Measurements from ENCODE around the gene DHDDS. TPM values are rescaled to one million over a fixed set of nuclear protein-coding genes. Genes with fewer than 3 reads are reported as not detected.
A peak's percentile ranks its signal among the peaks of the same experiment; 100 is the strongest.

DHDDS gene
- polyA plus RNA-seq, 3 donors = 21.3 to 27.4 (median 24.0) TPM

- Histone ChIP-seq H3K27me3 (ENCODE audit: control insufficient read depth in 2 of 2, insufficient read depth in 2 of 2, low read length in 2 of 2) (peaks cover 3 to 16% of the 10 kb centered on the region in 2 donors), H3K27ac (ENCODE audit: low read depth in 1 of 2, low read length in 2 of 2) (no peak overlapping the region), H3K4me2 (replicated peaks; ENCODE audit: extremely low read depth, low read length, poor library complexity, severe bottlenecking) (no peak overlapping the region), H2AFZ (ENCODE audit: insufficient read depth, low read depth, low read length, poor library complexity, severe bottlenecking) (no peak overlapping the region), H3K4me3 (replicated peaks in 1 of 3; ENCODE audit: low read depth in 2 of 3, low read length in 3 of 3) (no peak overlapping the region), H3K4me1 (ENCODE audit: control insufficient read depth in 1 of 2, insufficient read depth in 2 of 2, low read length in 2 of 2) (no peaks in the 10 kb centered on the region), H4K20me1 (ENCODE audit: insufficient read depth, low read length) (no peaks in the 10 kb centered on the region), H3K9me3 (replicated peaks in 1 of 2; ENCODE audit: control insufficient read depth in 1 of 2, insufficient read depth in 1 of 2, low read length in 2 of 2) (no peaks in the 10 kb centered on the region), H3K79me2 (ENCODE audit: insufficient read depth, low read length) (no peaks in the 10 kb centered on the region), H3K36me3 (replicated peaks in 1 of 2; ENCODE audit: control insufficient read depth in 1 of 2, insufficient read depth in 2 of 2, low read length in 2 of 2) (no peaks in the 10 kb centered on the region), H3K9ac (ENCODE audit: insufficient read depth, low read length, poor library complexity, severe bottlenecking) (no peak overlapping the region)
- no peaks in the 10 kb centered on the region for H3K4me1 Mint-ChIP-seq
- WGBS (ENCODE audit: insufficient coverage) = 100% methylated on average over 2 of the region's 3 CpGs
- H3K9me3 Mint-ChIP-seq = peaks cover 0 to 7% (median 0%) of the 10 kb centered on the region in 7 donors
- DNase-seq = no peak
- peaks cover 23 to 33% (median 33%) of the 10 kb centered on the region in 3 donors for H3K27me3 Mint-ChIP-seq (ENCODE audit: low read depth in 3 of 3)
- intact Hi-C loops (cut with micrococcal nuclease) = no loop called here
- no peaks in the 10 kb centered on the region for H3K36me3 Mint-ChIP-seq
- TF ChIP-seq CTCF (IDR thresholded peaks at IDR 0.05) = no peak
- H3K4me3 Mint-ChIP-seq = peak overlapping the region in 1 of 2 donors; percentile 8
- H3K27ac Mint-ChIP-seq = no peak overlapping the region
These were observed 30.2 kb upstream of the DHDDS start for GRCh38 chr1:26401891-26402290.

- Mint-ChIP-seq H3K4me3 (peak overlapping the region in 1 of 2 donors; percentile 2), H3K4me1 (peaks cover 2% of the 10 kb centered on the region)
- no peaks in the 10 kb centered on the region for H3K36me3 ChIP-seq (replicated peaks in 1 of 2; ENCODE audit: control insufficient read depth in 1 of 2, insufficient read depth in 2 of 2, low read length in 2 of 2)
These were observed 28.5 kb upstream of the DHDDS start for GRCh38 chr1:26403656-26404055.

More at GRCh38 chr1:26403656-26404055, 28.5 kb upstream of the DHDDS start:
- Histone ChIP-seq H3K4me1 (ENCODE audit: control insufficient read depth in 1 of 2, insufficient read depth in 2 of 2, low read length in 2 of 2) (peaks cover 0 to under 1% of the 10 kb centered on the region in 2 donors), H3K79me2 (ENCODE audit: insufficient read depth, low read length) (no peaks in the 10 kb centered on the region), H3K9ac (ENCODE audit: insufficient read depth, low read length, poor library complexity, severe bottlenecking) (no peak overlapping the region), H4K20me1 (ENCODE audit: insufficient read depth, low read length) (no peaks in the 10 kb centered on the region), H3K4me3 (replicated peaks in 1 of 3; ENCODE audit: low read depth in 2 of 3, low read length in 3 of 3) (no peak overlapping the region), H3K4me2 (replicated peaks; ENCODE audit: extremely low read depth, low read length, poor library complexity, severe bottlenecking) (no peak overlapping the region), H3K27ac (ENCODE audit: low read depth in 1 of 2, low read length in 2 of 2) (no peak overlapping the region), H3K27me3 (ENCODE audit: control insufficient read depth in 2 of 2, insufficient read depth in 2 of 2, low read length in 2 of 2) (peaks cover 5 to 21% of the 10 kb centered on the region in 2 donors), H3K9me3 (replicated peaks in 1 of 2; ENCODE audit: control insufficient read depth in 1 of 2, insufficient read depth in 1 of 2, low read length in 2 of 2) (peaks cover 0 to 1% of the 10 kb centered on the region in 2 donors), H2AFZ (ENCODE audit: insufficient read depth, low read depth, low read length, poor library complexity, severe bottlenecking) (no peak overlapping the region)
- no peak for TF ChIP-seq CTCF (IDR thresholded peaks at IDR 0.05)
- peaks cover 0 to 4% (median 0%) of the 10 kb centered on the region in 7 donors for H3K9me3 Mint-ChIP-seq
- WGBS (ENCODE audit: insufficient coverage) = 45% methylated on average over 3 of the region's 4 CpGs
- peaks cover 28 to 36% (median 34%) of the 10 kb centered on the region in 3 donors for H3K27me3 Mint-ChIP-seq (ENCODE audit: low read depth in 3 of 3)
- no peak for DNase-seq
- H3K27ac Mint-ChIP-seq = no peak overlapping the region
- H3K36me3 Mint-ChIP-seq = no peaks in the 10 kb centered on the region
- intact Hi-C loops (cut with micrococcal nuclease) = no loop called here
